GM18502 (cell line): ENCODE measurements around the gene CACTIN.

Experiments
- ATAC-seq: cut with Tn5 transposase; IDR thresholded peaks from one replicate; pipeline ENCODE4 v1.9.1; 2021; ENCODE audit warnings: mild to moderate bottlenecking; ENCODE audit not compliant: unreplicated experiment, poor library complexity

CACTIN gene

GRCh38 chr19:3664879-3665642 is 38.5 kb upstream of the CACTIN start:
- ATAC-seq = no peak

- ATAC-seq = no peak
Observed at GRCh38 chr19:3663838-3664237, 37.2 kb upstream of the CACTIN start.

- no peak for ATAC-seq
Observed at GRCh38 chr19:3661284-3662238, 35.0 kb upstream of the CACTIN start.

DNA sequence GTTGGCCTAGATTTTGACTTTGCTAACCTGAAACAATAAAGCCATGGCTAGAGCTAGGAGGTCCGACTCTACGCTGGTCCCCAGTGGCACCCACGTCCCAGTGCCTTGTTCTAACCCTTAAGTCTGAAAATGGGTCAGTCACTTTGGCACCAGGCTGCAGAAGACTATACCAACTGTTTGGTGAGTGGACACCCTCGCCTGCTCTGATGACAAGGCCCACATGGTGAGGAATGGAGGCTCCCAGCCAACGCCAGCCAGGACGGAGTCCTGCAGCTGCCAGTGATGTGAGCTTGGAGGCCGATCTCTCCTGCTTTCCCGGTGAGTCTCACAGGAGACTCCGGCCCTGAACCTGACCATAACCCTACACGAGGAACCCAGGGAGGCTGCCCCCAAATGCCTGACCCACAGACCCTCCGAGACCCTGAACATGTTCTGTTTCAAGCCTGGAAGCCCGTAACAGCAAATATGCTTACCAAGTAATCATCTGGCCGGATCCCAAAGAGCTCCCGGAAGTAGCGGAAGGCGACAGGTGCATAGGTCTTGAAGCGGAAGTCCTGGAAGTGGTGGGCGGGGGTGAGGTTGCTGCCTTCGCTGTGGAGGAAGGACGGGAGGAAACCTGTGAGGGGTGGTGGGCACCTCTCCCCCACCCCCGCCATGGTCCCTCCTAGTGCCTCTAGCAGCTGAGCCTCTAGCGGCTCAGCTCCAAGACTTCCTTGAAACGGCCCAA is 34.1 kb upstream of the CACTIN start:
- no peak for ATAC-seq

DNA sequence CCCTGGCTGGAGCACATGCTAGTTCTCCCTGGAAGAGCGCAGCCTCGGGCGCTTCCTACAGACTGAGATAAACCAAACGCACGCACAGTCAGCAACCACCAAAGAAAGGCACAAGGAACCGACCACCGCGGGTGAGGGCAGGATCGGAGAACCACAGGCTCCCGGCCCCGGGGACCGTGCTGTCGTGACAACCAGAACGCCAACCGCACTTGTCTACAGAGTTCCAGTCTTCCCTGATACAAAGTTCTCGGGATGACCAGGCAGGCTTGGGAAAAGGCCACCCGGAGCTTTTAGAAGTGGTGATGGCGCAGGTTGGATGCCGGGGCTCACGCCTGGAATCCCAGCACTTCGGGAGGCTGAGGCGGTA is 33.1 kb upstream of the CACTIN start:
- no peak for ATAC-seq

GRCh38 chr19:3658870-3659745 is 32.5 kb upstream of the CACTIN start:
- ATAC-seq = no peak

- no peak for ATAC-seq
Observed at GRCh38 chr19:3658004-3658869, 31.6 kb upstream of the CACTIN start.

DNA sequence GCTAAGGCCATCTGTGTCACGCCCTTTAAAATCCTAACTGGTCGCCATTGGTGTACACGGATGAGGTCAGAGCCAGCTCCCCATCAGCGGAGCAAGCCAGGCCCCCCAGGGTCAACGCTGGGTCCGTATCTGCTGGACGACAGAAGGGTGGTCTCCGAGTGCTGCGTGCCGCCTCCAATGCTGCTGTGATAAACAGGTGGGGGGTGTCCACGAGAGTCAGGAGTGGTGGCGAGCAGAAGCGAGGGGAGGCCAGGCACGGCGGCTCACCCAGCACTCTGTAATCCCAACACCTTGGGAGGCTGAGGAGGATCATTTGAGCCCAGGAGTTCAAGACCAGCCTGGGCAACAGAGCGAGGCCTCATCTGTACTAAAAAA is 30.8 kb upstream of the CACTIN start:
- ATAC-seq = no peak

GRCh38 chr19:3656747-3657394 is 30.3 kb upstream of the CACTIN start:
- ATAC-seq = no peak

- ATAC-seq = no peak
Observed at GRCh38 chr19:3656073-3656746, 29.6 kb upstream of the CACTIN start.

GRCh38 chr19:3655402-3656072 is 28.9 kb upstream of the CACTIN start:
- no peak for ATAC-seq

GRCh38 chr19:3653865-3654513 is 27.4 kb upstream of the CACTIN start:
- ATAC-seq = no peak

- no peak for ATAC-seq
Observed at GRCh38 chr19:3653081-3653795, 26.6 kb upstream of the CACTIN start.

DNA sequence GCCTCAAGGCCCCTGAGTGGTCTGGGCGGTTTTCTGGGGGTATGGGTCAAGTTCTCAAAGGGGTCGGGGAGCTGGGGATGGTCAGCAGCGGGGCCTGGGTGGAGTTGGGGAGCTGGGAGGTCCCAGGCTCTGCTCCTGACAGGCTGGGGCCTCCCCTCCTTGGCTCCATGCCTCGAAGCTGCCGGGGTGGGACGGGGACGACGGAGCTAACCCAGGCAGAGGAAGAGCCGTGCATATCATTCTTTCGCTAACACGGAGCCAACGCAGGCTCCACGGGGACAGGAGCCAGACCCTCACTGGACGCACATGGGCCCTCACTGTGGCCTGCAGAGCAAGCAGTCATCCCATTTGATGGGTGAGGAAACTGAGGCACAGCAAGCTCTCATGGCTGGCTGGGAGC is 25.8 kb upstream of the CACTIN start:
- no peak for ATAC-seq

- no peak for ATAC-seq
Observed at GRCh38 chr19:3651684-3652083, 25.1 kb upstream of the CACTIN start.

- no peak for ATAC-seq
Observed at GRCh38 chr19:3649888-3650287, 23.3 kb upstream of the CACTIN start.
